PC-3 (cell line): Measurements from ENCODE around the gene UGT1A3. TPM values are rescaled to one million over a fixed set of nuclear protein-coding genes. Genes with fewer than 3 reads are reported as not detected.

Source experiments
- ATAC-seq: fragments of 200-7000 bp; cut with Tn5 transposase; 2 replicates; pipeline ENCODE4 v1.9.1; 2020; ENCODE audit warnings: mild to moderate bottlenecking, moderate library complexity
- BruUV-seq: library from RNA; stranded (reverse); fragments of 400-500 nt; replicated peaks from 2 replicates; lab custom pipeline; 2021; lab: Mats Ljungman, UMichigan
- CTCF ChIA-PET: fragments of 300-600 bp; sonication (Branson Sonifier 250); formaldehyde crosslinking; loops from one replicate; lab custom pipeline; 2022; ENCODE audit warnings: antibody characterized with exemption; lab: Charles Lee
- POLR2A ChIA-PET: fragments of 300-600 bp; sonication (Branson Sonifier 250); formaldehyde crosslinking; loops from one replicate; lab custom pipeline; 2022; ENCODE audit warnings: antibody characterized with exemption; ENCODE audit not compliant: unreplicated experiment; lab: Charles Lee
- DNase-seq: peaks from one replicate; pipeline ENCODE4 v3.0.0-alpha.2; 2015
- H2AFZ ChIP-seq: fragments of 300-600 bp; sonication (generic); 2 replicates; pipeline ENCODE4 v1.6.0; 2016; ENCODE audit warnings: antibody characterized with exemption, low read length
- H3F3A ChIP-seq: fragments of 300-600 bp; sonication (generic); one replicate; pipeline ENCODE4 v1.6.0; 2017; ENCODE audit warnings: antibody characterized with exemption, low read length, control low read depth, mild to moderate bottlenecking; ENCODE audit not compliant: unreplicated experiment
- H3K27ac ChIP-seq: fragments of 300-600 bp; sonication (generic); 2 replicates; pipeline ENCODE4 v1.5.1; 2016; ENCODE audit warnings: mild to moderate bottlenecking, low read length
- H3K27me3 ChIP-seq: fragments of 300-600 bp; sonication (generic); 2 replicates; pipeline ENCODE4 v1.6.1; 2016; ENCODE audit warnings: low read length, mixed read lengths
- H3K36me3 ChIP-seq: fragments of 300-600 bp; sonication (generic); 2 replicates; pipeline ENCODE4 v1.6.1; 2016; ENCODE audit warnings: low read depth, mixed run types, low read length, mixed read lengths
- H3K4me1 ChIP-seq: fragments of 300-600 bp; sonication (generic); 2 replicates; pipeline ENCODE4 v1.5.1; 2016; ENCODE audit warnings: low read length; ENCODE audit not compliant: insufficient read depth
- H3K4me2 ChIP-seq: fragments of 300-600 bp; sonication (generic); 2 replicates; pipeline ENCODE4 v1.6.0; 2016; ENCODE audit warnings: low read length
- H3K4me3 ChIP-seq: fragments of 300-600 bp; sonication (generic); 2 replicates; pipeline ENCODE4 v1.5.1; 2016; ENCODE audit warnings: mild to moderate bottlenecking, low read length, mixed read lengths
- H3K79me2 ChIP-seq: fragments of 300-600 bp; sonication (generic); 2 replicates; pipeline ENCODE4 v1.6.1; 2017; ENCODE audit warnings: low read length, mixed read lengths
- H3K9ac ChIP-seq: fragments of 300-600 bp; sonication (generic); 2 replicates; pipeline ENCODE4 v1.6.0; 2016; ENCODE audit warnings: mild to moderate bottlenecking, low read length
- H3K9me2 ChIP-seq: fragments of 300-600 bp; sonication (generic); replicated peaks from 2 replicates; pipeline ENCODE4 v1.6.1; 2016; ENCODE audit warnings: mixed run types, low read length, mixed read lengths
- H3K9me3 ChIP-seq: fragments of 300-600 bp; sonication (generic); 2 replicates; pipeline ENCODE4 v1.6.1; 2016; ENCODE audit warnings: low read length, mixed read lengths
- H4K20me1 ChIP-seq: fragments of 300-600 bp; sonication (generic); 2 replicates; pipeline ENCODE4 v1.6.1; 2016; ENCODE audit warnings: low read length, mixed read lengths
- EZH2 ChIP-seq: fragments of 300-600 bp; sonication (generic); IDR thresholded peaks from one replicate; pipeline ENCODE4 v1.6.1; 2017; ENCODE audit warnings: antibody characterized with exemption, mild to moderate bottlenecking, low read length; ENCODE audit not compliant: unreplicated experiment
- EZH2phosphoT487 ChIP-seq: fragments of 300-600 bp; sonication (generic); IDR thresholded peaks from 2 replicates; pipeline ENCODE4 v1.6.1; 2018; ENCODE audit warnings: mild to moderate bottlenecking, antibody characterized with exemption, low read length, borderline replicate concordance
- intact Hi-C: fragments of 100-400 bp; cut with micrococcal nuclease; formaldehyde crosslinking; loops from 2 replicates; pipeline ENCODE4 v1.9.0; 2023
- total RNA-seq: library from RNA; depleted of rRNA; stranded (reverse); fragments of >200 nt; gene quantifications from 2 replicates; pipeline ENCODE4 v1.2.3, GENCODE V29; 2014
- TF ChIP-seq, protein P1 (sequence below): fragments of 300-600 bp; sonication (generic); conservative IDR thresholded peaks from 2 replicates; pipeline ENCODE4 v1.5.1; 2017; ENCODE audit warnings: antibody characterized with exemption, low read depth, mild to moderate bottlenecking, low read length

Gene UGT1A3
- total RNA-seq, 1 experiment from 2014 or later = not detected

DNA sequence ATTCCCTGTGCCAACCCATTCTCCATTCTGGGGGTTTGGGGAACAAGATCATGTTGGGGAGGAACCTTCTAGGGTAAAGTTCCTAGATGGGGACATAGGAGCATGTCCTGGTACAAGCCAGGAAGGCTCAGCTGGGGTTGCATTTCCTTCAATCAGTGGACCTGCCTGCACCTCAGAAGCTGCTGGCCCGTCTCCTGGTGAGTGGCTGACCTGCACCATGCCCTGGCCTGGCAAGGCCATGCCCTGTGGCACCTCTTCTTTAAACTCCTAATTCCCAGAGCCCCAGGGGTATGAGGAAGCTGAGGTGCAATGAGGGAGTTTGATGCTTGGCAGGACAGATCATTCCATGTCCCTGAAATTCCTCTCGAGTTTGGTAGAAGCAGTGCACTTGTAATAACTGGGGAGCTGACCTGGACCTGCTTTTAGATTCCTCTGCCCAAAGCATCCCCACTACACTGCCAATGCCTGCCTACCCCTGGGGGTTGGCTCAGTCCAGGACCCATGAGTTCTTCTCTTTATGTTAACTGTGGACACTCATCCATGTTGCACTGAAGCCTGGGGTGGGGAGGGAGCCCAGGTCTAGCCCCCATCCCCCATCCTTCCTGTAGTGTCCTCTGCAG lies 74.6 kb downstream of the UGT1A3 start:
- Histone ChIP-seq H2AFZ (no peak overlapping the region), H3K4me1 (peaks cover 5% of the 10 kb centered on the region; the same call in 1 of the 2 replicates), H3K27ac (no peak overlapping the region), H3K79me2 (no peaks in the 10 kb centered on the region), H3K9me3 (no peaks in the 10 kb centered on the region), H3K9ac (no peak overlapping the region), H3K4me2 (no peak overlapping the region), H3K27me3 (no peaks in the 10 kb centered on the region), H3K4me3 (no peak overlapping the region), H3K36me3 (no peaks in the 10 kb centered on the region), H3K9me2 (no peaks in the 10 kb centered on the region), H4K20me1 (no peaks in the 10 kb centered on the region), H3F3A (no peaks in the 10 kb centered on the region)
- CTCF ChIA-PET = no interaction called here
- intact Hi-C loops = no loop called here
- TF ChIP-seq EZH2phosphoT487 (no peak), EZH2 (no peak)
- TF ChIP-seq, protein P1, sequence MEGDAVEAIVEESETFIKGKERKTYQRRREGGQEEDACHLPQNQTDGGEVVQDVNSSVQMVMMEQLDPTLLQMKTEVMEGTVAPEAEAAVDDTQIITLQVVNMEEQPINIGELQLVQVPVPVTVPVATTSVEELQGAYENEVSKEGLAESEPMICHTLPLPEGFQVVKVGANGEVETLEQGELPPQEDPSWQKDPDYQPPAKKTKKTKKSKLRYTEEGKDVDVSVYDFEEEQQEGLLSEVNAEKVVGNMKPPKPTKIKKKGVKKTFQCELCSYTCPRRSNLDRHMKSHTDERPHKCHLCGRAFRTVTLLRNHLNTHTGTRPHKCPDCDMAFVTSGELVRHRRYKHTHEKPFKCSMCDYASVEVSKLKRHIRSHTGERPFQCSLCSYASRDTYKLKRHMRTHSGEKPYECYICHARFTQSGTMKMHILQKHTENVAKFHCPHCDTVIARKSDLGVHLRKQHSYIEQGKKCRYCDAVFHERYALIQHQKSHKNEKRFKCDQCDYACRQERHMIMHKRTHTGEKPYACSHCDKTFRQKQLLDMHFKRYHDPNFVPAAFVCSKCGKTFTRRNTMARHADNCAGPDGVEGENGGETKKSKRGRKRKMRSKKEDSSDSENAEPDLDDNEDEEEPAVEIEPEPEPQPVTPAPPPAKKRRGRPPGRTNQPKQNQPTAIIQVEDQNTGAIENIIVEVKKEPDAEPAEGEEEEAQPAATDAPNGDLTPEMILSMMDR = no peak
- POLR2A ChIA-PET = no interaction called here
- no TSS peak for BruUV-seq
- DNase-seq = no peak
- ATAC-seq = no peak

DNA sequence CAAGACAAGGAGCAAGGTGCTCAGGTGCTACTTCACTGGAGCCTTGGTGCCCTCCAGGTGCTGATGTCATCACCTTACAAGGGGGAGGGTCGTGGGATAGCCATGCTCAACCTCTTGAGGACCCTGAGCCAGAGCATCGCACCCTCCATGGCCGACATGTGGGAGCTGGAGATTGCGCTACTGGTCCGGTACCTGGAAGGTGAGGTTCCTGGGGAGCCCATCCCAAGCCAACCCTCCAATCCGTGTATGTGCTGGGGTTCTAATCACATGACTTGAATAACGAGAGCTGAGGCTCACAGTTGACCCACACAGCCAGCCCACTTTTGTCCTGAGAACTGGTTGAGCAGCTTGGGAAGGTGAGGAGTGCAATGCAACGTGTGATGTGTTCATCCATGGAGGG lies 75.2 kb downstream of the UGT1A3 start:
- H3K27ac ChIP-seq = no peak overlapping the region
- TF ChIP-seq EZH2 (no peak), EZH2phosphoT487 (no peak)
- TF ChIP-seq, protein P1 = no peak
- H3K79me2 ChIP-seq = no peaks in the 10 kb centered on the region
- no TSS peak for BruUV-seq
- H3K36me3 ChIP-seq = no peaks in the 10 kb centered on the region
- ChIA-PET CTCF (interaction anchor here (0.5 kb wide), 1 partner anchor 309 kb away, joined by 3 read pairs; no protein-coding TSS in a partner anchor), POLR2A (no interaction called here)
- H3K9ac ChIP-seq = no peak overlapping the region
- H3K4me2 ChIP-seq = no peak overlapping the region
- H3K4me1 ChIP-seq = peaks cover 5% of the 10 kb centered on the region; the same call in 1 of the 2 replicates
- no peak overlapping the region for H3K4me3 ChIP-seq
- no peaks in the 10 kb centered on the region for H3K9me2 ChIP-seq
- DNase-seq (no peak), ATAC-seq (no peak)
- H3K27me3 ChIP-seq = no peaks in the 10 kb centered on the region
- no peaks in the 10 kb centered on the region for H3K9me3 ChIP-seq
- intact Hi-C loops = no loop called here
- H3F3A ChIP-seq = no peaks in the 10 kb centered on the region
- no peaks in the 10 kb centered on the region for H4K20me1 ChIP-seq
- no peak overlapping the region for H2AFZ ChIP-seq

DNA sequence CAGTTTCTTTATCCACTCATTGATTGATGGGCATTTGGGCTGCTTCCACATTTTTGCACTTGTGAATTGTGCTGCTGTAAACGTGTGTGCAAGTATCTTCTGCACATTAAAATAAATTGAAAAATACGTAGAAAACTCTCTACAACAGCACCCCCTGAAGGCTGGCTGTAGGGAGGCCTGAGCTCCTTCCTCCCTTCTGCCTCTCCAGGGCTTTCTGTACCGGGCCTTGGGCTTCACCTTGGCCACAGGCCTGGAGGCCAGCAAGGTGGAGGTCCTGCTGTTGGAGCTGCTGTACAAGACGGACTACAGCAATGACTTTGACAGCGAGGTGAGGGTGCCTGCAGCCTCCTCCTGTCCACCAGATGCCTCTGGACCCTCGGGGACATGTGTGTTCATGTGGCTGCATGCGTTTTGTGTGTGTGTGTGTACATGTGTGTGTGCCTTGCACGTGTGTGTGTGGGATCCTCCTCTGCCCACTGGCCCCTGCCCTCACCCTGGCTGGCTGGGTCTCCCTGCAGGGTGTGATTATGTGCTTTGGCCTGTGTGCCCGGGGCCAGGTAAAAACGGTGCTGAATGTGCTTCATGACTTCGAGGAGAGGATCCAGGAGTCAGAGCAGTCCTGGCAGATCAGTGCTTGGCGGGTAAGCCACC lies 78.5 kb downstream of the UGT1A3 start:
- no peaks in the 10 kb centered on the region for H4K20me1 ChIP-seq
- H3K27ac ChIP-seq = no peak overlapping the region
- no TSS peak for BruUV-seq
- no peaks in the 10 kb centered on the region for H3K27me3 ChIP-seq
- H3K79me2 ChIP-seq = no peaks in the 10 kb centered on the region
- no peaks in the 10 kb centered on the region for H3K9me3 ChIP-seq
- H3K9me2 ChIP-seq = no peaks in the 10 kb centered on the region
- CTCF ChIA-PET = interaction anchor here (0.7 kb wide), 1 partner anchor 127 kb away, joined by 4 read pairs; no protein-coding TSS in a partner anchor
- TF ChIP-seq EZH2 (no peak), EZH2phosphoT487 (no peak)
- TF ChIP-seq, protein P1 = peak; percentile 35; the same call in 1 of the 2 replicates
- H3K4me3 ChIP-seq = no peak overlapping the region
- no peaks in the 10 kb centered on the region for H3F3A ChIP-seq
- no peak overlapping the region for H2AFZ ChIP-seq
- no peak overlapping the region for H3K9ac ChIP-seq
- no peak overlapping the region for H3K4me2 ChIP-seq
- POLR2A ChIA-PET = no interaction called here
- DNase-seq (peak; percentile 21), ATAC-seq (peak; percentile 27; the same call in 1 of the 2 replicates)
- H3K4me1 ChIP-seq = no peaks in the 10 kb centered on the region
- intact Hi-C loops = no loop called here
- no peaks in the 10 kb centered on the region for H3K36me3 ChIP-seq
